ENCODE results near the gene GPX3. TPM values are rescaled to one million over a fixed set of nuclear protein-coding genes. Genes with fewer than 3 reads are reported as not detected.
A peak's percentile ranks its signal among the peaks of the same experiment; 100 is the strongest.

The GPX3 gene
- total RNA-seq, 2 experiments from 2014 or later = not detected

- Mint-ChIP-seq H3K4me1 (ENCODE audit: low read depth) (peaks cover 14% of the 10 kb centered on the region), H3K27me3 (ENCODE audit: low read depth) (no peaks in the 10 kb centered on the region), H3K27ac (no peak overlapping the region), H3K4me3 (no peak overlapping the region), H3K36me3 (ENCODE audit: low read depth) (peaks cover 54% of the 10 kb centered on the region), H3K9me3 (ENCODE audit: insufficient read depth) (no peaks in the 10 kb centered on the region)
- no peak for ATAC-seq
- ChIA-PET POLR2A (no interaction called here), CTCF (interaction anchor here (1.1 to 8.1 kb wide), 5 partner anchors 45 to 112 kb away, joined by 3 to 297 read pairs (median 5); no protein-coding TSS in a partner anchor)
- no peak for DNase-seq
These were observed 33.5 kb downstream of the GPX3 start for GRCh38 chr5:151053796-151054462.

GRCh38 chr5:151054709-151055108 lies 34.3 kb downstream of the GPX3 start:
- Mint-ChIP-seq H3K4me3 (no peak overlapping the region), H3K27me3 (ENCODE audit: low read depth) (no peaks in the 10 kb centered on the region), H3K4me1 (ENCODE audit: low read depth) (peaks cover 22% of the 10 kb centered on the region), H3K27ac (no peak overlapping the region), H3K9me3 (ENCODE audit: insufficient read depth) (no peaks in the 10 kb centered on the region), H3K36me3 (ENCODE audit: low read depth) (peaks cover 56% of the 10 kb centered on the region)
- DNase-seq (no peak), ATAC-seq (no peak)
- ChIA-PET CTCF (interaction anchor here (0.9 to 1.7 kb wide), 4 partner anchors 45 to 111 kb away, joined by 3 to 5 read pairs (median 4); no protein-coding TSS in a partner anchor), POLR2A (no interaction called here)

- ChIA-PET POLR2A (no interaction called here), CTCF (interaction anchor here (0.9 to 1.7 kb wide), 4 partner anchors 44 to 110 kb away, joined by 3 to 5 read pairs (median 4); no protein-coding TSS in a partner anchor)
- H3K36me3 Mint-ChIP-seq (ENCODE audit: low read depth) = peaks cover 63% of the 10 kb centered on the region
- DNase-seq = no peak
- H3K4me1 Mint-ChIP-seq (ENCODE audit: low read depth) = peaks cover 29% of the 10 kb centered on the region
- H3K9me3 Mint-ChIP-seq (ENCODE audit: insufficient read depth) = no peaks in the 10 kb centered on the region
- H3K4me3 Mint-ChIP-seq = no peak overlapping the region
- no peak for ATAC-seq
- no peaks in the 10 kb centered on the region for H3K27me3 Mint-ChIP-seq (ENCODE audit: low read depth)
- H3K27ac Mint-ChIP-seq = peak overlapping the region; percentile 6
These were observed 34.9 kb downstream of the GPX3 start for GRCh38 chr5:151055336-151055735.

GRCh38 chr5:151056379-151057325 lies 36.3 kb downstream of the GPX3 start:
- peaks cover 73% of the 10 kb centered on the region for H3K36me3 Mint-ChIP-seq (ENCODE audit: low read depth)
- H3K4me3 Mint-ChIP-seq = no peak overlapping the region
- no peaks in the 10 kb centered on the region for H3K27me3 Mint-ChIP-seq (ENCODE audit: low read depth)
- no peaks in the 10 kb centered on the region for H3K9me3 Mint-ChIP-seq (ENCODE audit: insufficient read depth)
- POLR2A ChIA-PET = no interaction called here
- H3K4me1 Mint-ChIP-seq (ENCODE audit: low read depth) = peaks cover 33% of the 10 kb centered on the region
- no peak for DNase-seq
- ATAC-seq = no peak
- CTCF ChIA-PET = interaction anchor here (0.5 kb wide), 1 partner anchor 108 kb away, joined by 3 read pairs; no protein-coding TSS in a partner anchor
- no peak overlapping the region for H3K27ac Mint-ChIP-seq

GRCh38 chr5:151058301-151058700 lies 37.9 kb downstream of the GPX3 start:
- POLR2A ChIA-PET = interaction anchor here (1.0 kb wide), 1 partner anchor 23 kb away, joined by 3 read pairs; no protein-coding TSS in a partner anchor
- peaks cover 24% of the 10 kb centered on the region for H3K4me1 Mint-ChIP-seq (ENCODE audit: low read depth)
- H3K36me3 Mint-ChIP-seq (ENCODE audit: low read depth) = peaks cover 78% of the 10 kb centered on the region
- H3K9me3 Mint-ChIP-seq (ENCODE audit: insufficient read depth) = no peaks in the 10 kb centered on the region
- no peak overlapping the region for H3K27ac Mint-ChIP-seq
- no peaks in the 10 kb centered on the region for H3K27me3 Mint-ChIP-seq (ENCODE audit: low read depth)
- DNase-seq = no peak
- CTCF ChIA-PET = interaction anchor here (1.6 to 2.4 kb wide), 4 partner anchors 10 to 58 kb away, joined by 5 to 7 read pairs (median 6); partner anchors contain the start of gene TNIP1
- no peak for ATAC-seq
- no peak overlapping the region for H3K4me3 Mint-ChIP-seq

- H3K9me3 Mint-ChIP-seq (ENCODE audit: insufficient read depth) = no peaks in the 10 kb centered on the region
- peaks cover 77% of the 10 kb centered on the region for H3K36me3 Mint-ChIP-seq (ENCODE audit: low read depth)
- H3K4me1 Mint-ChIP-seq (ENCODE audit: low read depth) = peaks cover 27% of the 10 kb centered on the region
- POLR2A ChIA-PET = no interaction called here
- CTCF ChIA-PET = interaction anchor here (1.3 to 2.4 kb wide), 5 partner anchors 11 to 106 kb away, joined by 4 to 7 read pairs (median 6); partner anchors contain the start of gene TNIP1
- ATAC-seq (no peak), DNase-seq (no peak)
- no peaks in the 10 kb centered on the region for H3K27me3 Mint-ChIP-seq (ENCODE audit: low read depth)
- H3K4me3 Mint-ChIP-seq = peak overlapping the region; percentile 34
- peak overlapping the region; percentile 85 for H3K27ac Mint-ChIP-seq
These were observed 38.6 kb downstream of the GPX3 start for GRCh38 chr5:151058891-151059489.

- Mint-ChIP-seq H3K27me3 (ENCODE audit: low read depth) (no peaks in the 10 kb centered on the region), H3K27ac (peak overlapping the region; percentile 85), H3K36me3 (ENCODE audit: low read depth) (peaks cover 63% of the 10 kb centered on the region), H3K9me3 (ENCODE audit: insufficient read depth) (no peaks in the 10 kb centered on the region), H3K4me1 (ENCODE audit: low read depth) (peaks cover 34% of the 10 kb centered on the region), H3K4me3 (no peak overlapping the region)
- no peak for ATAC-seq
- CTCF ChIA-PET = interaction anchor here (1.3 to 2.1 kb wide), 4 partner anchors 9 to 54 kb away, joined by 3 to 12 read pairs (median 11); no protein-coding TSS in a partner anchor
- DNase-seq = no peak
- POLR2A ChIA-PET = interaction anchor here (0.7 kb wide), 1 partner anchor 20 kb away, joined by 3 read pairs; the partner anchor contains the start of gene TNIP1
These were observed 40.4 kb downstream of the GPX3 start for GRCh38 chr5:151060742-151061141.

- no peaks in the 10 kb centered on the region for H3K27me3 Mint-ChIP-seq (ENCODE audit: low read depth)
These were observed 42.2 kb downstream of the GPX3 start for GRCh38 chr5:151062405-151063141.

GRCh38 chr5:151063142-151063989 lies 43.0 kb downstream of the GPX3 start:
- Mint-ChIP-seq H3K27me3 (ENCODE audit: low read depth) (no peaks in the 10 kb centered on the region), H3K4me1 (ENCODE audit: low read depth) (peaks cover 59% of the 10 kb centered on the region), H3K4me3 (no peak overlapping the region), H3K27ac (peak overlapping the region; percentile 35), H3K36me3 (ENCODE audit: low read depth) (peaks cover 69% of the 10 kb centered on the region), H3K9me3 (ENCODE audit: insufficient read depth) (no peaks in the 10 kb centered on the region)
- ATAC-seq (no peak), DNase-seq (no peak)
- CTCF ChIA-PET = interaction anchor here (1.0 to 1.7 kb wide), 4 partner anchors 12 to 101 kb away, joined by 3 to 5 read pairs (median 3); no protein-coding TSS in a partner anchor
- POLR2A ChIA-PET = interaction anchor here (0.6 to 1.0 kb wide), 4 partner anchors 9 to 55 kb away, joined by 3 to 4 read pairs (median 3); no protein-coding TSS in a partner anchor

More at GRCh38 chr5:151062405-151063141, 42.2 kb downstream of the GPX3 start:
- DNase-seq = no peak
- ChIA-PET CTCF (interaction anchor here (1.0 to 1.7 kb wide), 3 partner anchors 11 to 102 kb away, joined by 3 to 5 read pairs (median 3); no protein-coding TSS in a partner anchor), POLR2A (interaction anchor here (0.8 to 1.0 kb wide), 3 partner anchors 10 to 56 kb away, joined by 3 to 4 read pairs (median 3); no protein-coding TSS in a partner anchor)
- no peak overlapping the region for H3K4me3 Mint-ChIP-seq
- H3K9me3 Mint-ChIP-seq (ENCODE audit: insufficient read depth) = no peaks in the 10 kb centered on the region
- H3K36me3 Mint-ChIP-seq (ENCODE audit: low read depth) = peaks cover 64% of the 10 kb centered on the region
- H3K4me1 Mint-ChIP-seq (ENCODE audit: low read depth) = peaks cover 51% of the 10 kb centered on the region
- no peak overlapping the region for H3K27ac Mint-ChIP-seq
- no peak for ATAC-seq

All from activated CD8-positive, alpha-beta T cell treated with anti-CD3 and anti-CD28 coated beads, Interleukin-2, amount 10 ng/mL, durations not matched to agents 7 days and 5 days (primary cell).